ENCODE results near the gene FLNB. TPM values are rescaled to one million over a fixed set of nuclear protein-coding genes. Genes with fewer than 3 reads are reported as not detected.

FLNB gene
- total and polyA plus RNA-seq, 10 of the 15 experiments (the other 5 are each of a cell fraction or from before 2014, with no cell fraction given): 13.6 to 51.8 (median 26.4) TPM

- no TSS peak for BruUV-seq (replicated peaks)
- Histone ChIP-seq H3K4me1 (ENCODE audit: control insufficient read depth, insufficient read depth, low read length) (peaks cover 8% of the 10 kb centered on the region), H4K20me1 (ENCODE audit: control insufficient read depth, insufficient read depth) (no peaks in the 10 kb centered on the region), H3K36me3 (ENCODE audit: control insufficient read depth in 2 of 2, insufficient read depth in 2 of 2, low read length in 1 of 2) (no peaks in the 10 kb centered on the region), H3K9ac (ENCODE audit: control insufficient read depth, insufficient read depth, low read length) (peak overlapping the region; percentile 70), H3K4me2 (ENCODE audit: control insufficient read depth, insufficient read depth) (peak overlapping the region; percentile 86), H3K9me3 (replicated peaks; ENCODE audit: control insufficient read depth, insufficient read depth, low read length) (no peaks in the 10 kb centered on the region), H2AFZ (ENCODE audit: control insufficient read depth, low read depth, low read length) (peak overlapping the region; percentile 88), H3K4me3 (peak overlapping the region; percentile 59; the same call in 1 of the 2 replicates), H3K27me3 (replicated peaks in 1 of 2; ENCODE audit: control insufficient read depth in 2 of 2, insufficient read depth in 2 of 2, low read length in 1 of 2) (no peaks in the 10 kb centered on the region), H3K27ac (ENCODE audit: control insufficient read depth, insufficient read depth) (peak overlapping the region; percentile 81), H3K79me2 (ENCODE audit: control insufficient read depth, insufficient read depth, low read length) (no peaks in the 10 kb centered on the region)
- in situ Hi-C loops (cut with MboI): no loop called here
- POLR2A ChIA-PET: interaction anchor here (0.5 to 1.2 kb wide), 10 partner anchors 9 to 375 kb away, joined by 3 read pairs; no protein-coding TSS in a partner anchor
- no peak for DNase-seq (ENCODE audit: low read depth, low spot score)
- peak; percentile 86 for FAIRE-seq
- peak; percentile 90 for ATAC-seq
- 22% methylated on average over 10 of the region's 10 CpGs for WGBS (ENCODE audit: insufficient coverage, insufficient replicate concordance, low lambda C conversion rate, missing lambda C conversion rate)
- SMC1A ChIA-PET (ENCODE audit: uncharacterized antibody, unreplicated experiment): interaction anchor here (0.6 to 2.9 kb wide), 13 partner anchors 9 to 506 kb away, joined by 3 to 14 read pairs (median 4); partner anchors contain the start of gene FLNB
- RAD21 ChIA-PET (ENCODE audit: unreplicated experiment): interaction anchor here (0.5 to 2.0 kb wide), 10 partner anchors 10 to 181 kb away, joined by 3 to 11 read pairs (median 4); partner anchors contain the start of gene FLNB
- CTCF ChIA-PET: interaction anchor here (0.9 to 2.3 kb wide), 9 partner anchors 10 to 308 kb away, joined by 3 to 15 read pairs (median 3); partner anchors contain the start of genes FLNB, HTD2 and RPP14
- intact Hi-C loops (cut with micrococcal nuclease; ENCODE audit: unreplicated experiment): no loop called here
- peak; percentile 23; the same call in 1 of the 2 replicates for TF ChIP-seq MAX (IDR thresholded peaks at IDR 0.05; ENCODE audit: low read depth, low read length)
- peak; percentile 45; the same call in 1 of the 3 replicates for TF ChIP-seq POU2F2 (IDR thresholded peaks at IDR 0.05; ENCODE audit: borderline replicate concordance, low read depth, low read length)
- TF ChIP-seq EZH2 (IDR thresholded peaks at IDR 0.05; ENCODE audit: borderline replicate concordance, control insufficient read depth, low read depth, low read length): no peak
- TF ChIP-seq STAT1 (conservative IDR thresholded peaks at IDR 0.05): no peak
- peak; percentile 63; the same call in 1 of the 2 replicates for TF ChIP-seq YBX1 (IDR thresholded peaks at IDR 0.05)
- 0 out of 2 replicates have a peak, but pooled peaks have one; percentile 14 for TF ChIP-seq CHD2 (IDR thresholded peaks at IDR 0.05; ENCODE audit: borderline replicate concordance, low read depth, low read length)
- peak; percentile 68 for TF ChIP-seq MTA2 (IDR thresholded peaks at IDR 0.05; ENCODE audit: low read depth)
- TF ChIP-seq RAD51 (IDR thresholded peaks at IDR 0.05): 0 out of 2 replicates have a peak, but pooled peaks have one; percentile 7
- peak; percentile 34 to 41; a peak in 1 of 4 replicates for TF ChIP-seq BHLHE40 (IDR thresholded peaks at IDR 0.05; ENCODE audit: borderline replicate concordance in 1 of 2, low read depth in 2 of 2, low read length in 1 of 2)
- peak; percentile 23; the same call in 1 of the 2 replicates for TF ChIP-seq HDGF (IDR thresholded peaks at IDR 0.05)
- TF ChIP-seq POLR2AphosphoS2 (IDR thresholded peaks at IDR 0.05; ENCODE audit: low read depth, low read length): no peak
- peak; percentile 39; the same call in 1 of the 2 replicates for TF ChIP-seq NBN (IDR thresholded peaks at IDR 0.05)
Measured at GRCh38 chr3:57998366-57999283, 9.6 kb upstream of the FLNB start.

All from GM12878 (cell line).